Stimulated activated CD8-positive, alpha-beta memory T cell treated with anti-CD3 and anti-CD28 coated beads, Interleukin-12 subunit alpha, Interleukin-12 subunit beta, amount 100 ng/mL, for 1 hour (primary cell): Measurements from ENCODE around the gene ZIC5.

ENCODE experiments used
- DNase-seq: peaks from one replicate; pipeline ENCODE4 v3.0.0-alpha.2; 2020; ENCODE audit warnings: low read depth

The ZIC5 gene

DNA sequence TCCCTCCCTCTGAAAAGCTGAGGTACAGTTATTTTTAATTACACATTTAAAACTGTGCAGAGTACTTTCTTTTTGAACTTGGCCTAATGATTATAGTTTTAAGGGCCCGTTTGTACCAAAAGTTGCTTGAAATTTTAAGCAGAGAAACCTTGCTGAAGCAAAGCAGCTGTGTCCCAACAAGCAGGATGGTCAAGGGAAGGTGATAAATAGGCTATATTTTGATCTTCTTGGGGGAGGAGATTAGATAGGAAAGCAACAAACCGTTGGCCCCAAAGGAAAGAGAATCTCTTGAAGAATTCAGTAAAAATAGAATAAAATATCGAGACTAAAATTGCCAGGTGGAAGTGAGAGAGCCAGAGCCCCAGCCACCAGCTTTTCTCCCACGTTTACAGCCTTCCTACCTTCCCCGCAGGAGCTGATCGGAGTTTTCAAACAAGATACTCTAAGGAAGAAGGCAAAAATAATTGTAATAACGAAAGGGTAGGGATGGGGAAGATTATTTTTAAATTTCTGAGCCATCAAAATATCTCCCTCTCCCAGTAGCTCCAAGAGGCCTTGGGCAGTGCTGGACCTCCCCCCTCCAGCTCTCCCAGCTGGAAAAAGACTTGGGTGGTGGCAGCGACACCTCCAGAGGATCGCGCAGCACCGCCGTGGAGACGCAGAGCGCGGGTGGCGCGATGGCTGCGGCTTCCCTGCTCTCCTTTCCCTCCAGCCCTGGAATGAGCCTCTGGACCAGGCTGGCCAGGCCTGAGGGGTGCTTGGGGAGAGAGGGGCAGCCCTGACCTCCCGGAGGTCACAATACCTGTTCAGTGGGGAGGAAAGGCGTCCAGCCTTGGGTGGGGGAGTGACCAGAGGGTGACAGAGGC, 15.8 kb upstream of the ZIC5 start:
- no peak for DNase-seq

DNA sequence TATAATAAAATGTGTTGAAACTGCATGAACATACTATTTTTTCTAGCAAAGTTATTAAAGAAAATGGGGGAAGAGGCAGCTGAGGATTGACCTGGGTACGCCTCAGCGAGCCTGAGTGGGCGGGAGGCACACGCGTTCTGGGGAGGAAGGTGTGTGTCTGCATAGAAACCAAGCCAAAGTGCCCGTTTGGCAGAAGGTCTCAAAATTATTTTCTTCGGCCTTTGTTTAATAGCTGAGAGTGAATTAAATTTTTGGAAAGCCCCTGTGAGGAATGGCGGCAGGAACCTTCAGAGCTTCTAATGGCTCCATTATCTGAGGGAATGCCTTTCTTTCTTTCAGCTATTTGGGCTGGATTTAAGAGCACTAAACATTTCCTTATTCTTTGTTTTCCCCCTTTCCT, 15.2 kb upstream of the ZIC5 start:
- DNase-seq = no peak

DNA sequence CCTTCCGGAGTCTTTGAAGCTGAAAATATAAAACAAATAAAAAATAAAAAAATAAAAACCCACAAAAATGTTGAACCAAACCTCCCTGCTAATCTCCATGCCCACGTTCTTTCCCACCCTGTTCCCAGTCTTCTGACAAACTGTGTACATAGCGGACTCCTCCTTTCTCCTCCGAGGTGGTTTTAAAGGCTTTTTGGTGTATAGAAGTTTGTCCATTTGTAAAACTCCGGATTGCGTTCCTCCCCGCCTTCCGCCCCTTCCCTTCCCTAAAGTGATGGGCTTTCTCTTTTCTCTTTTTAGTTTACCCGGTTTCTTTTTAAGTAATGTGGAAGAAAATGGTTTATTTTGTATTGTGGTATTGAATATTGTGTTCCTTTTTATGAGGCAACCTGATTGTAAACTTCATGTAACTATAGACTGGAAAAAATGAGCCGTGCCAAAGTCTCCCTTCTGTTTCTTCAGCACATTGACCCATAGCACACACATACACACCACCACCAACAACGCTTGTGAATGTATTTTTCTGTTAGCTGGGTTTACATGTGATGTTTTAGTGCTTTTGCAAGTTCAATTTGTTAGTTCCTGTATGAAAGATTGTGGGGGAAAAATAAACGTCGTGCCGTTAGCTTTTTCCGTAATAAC, 14.4 kb upstream of the ZIC5 start:
- DNase-seq = no peak

DNA sequence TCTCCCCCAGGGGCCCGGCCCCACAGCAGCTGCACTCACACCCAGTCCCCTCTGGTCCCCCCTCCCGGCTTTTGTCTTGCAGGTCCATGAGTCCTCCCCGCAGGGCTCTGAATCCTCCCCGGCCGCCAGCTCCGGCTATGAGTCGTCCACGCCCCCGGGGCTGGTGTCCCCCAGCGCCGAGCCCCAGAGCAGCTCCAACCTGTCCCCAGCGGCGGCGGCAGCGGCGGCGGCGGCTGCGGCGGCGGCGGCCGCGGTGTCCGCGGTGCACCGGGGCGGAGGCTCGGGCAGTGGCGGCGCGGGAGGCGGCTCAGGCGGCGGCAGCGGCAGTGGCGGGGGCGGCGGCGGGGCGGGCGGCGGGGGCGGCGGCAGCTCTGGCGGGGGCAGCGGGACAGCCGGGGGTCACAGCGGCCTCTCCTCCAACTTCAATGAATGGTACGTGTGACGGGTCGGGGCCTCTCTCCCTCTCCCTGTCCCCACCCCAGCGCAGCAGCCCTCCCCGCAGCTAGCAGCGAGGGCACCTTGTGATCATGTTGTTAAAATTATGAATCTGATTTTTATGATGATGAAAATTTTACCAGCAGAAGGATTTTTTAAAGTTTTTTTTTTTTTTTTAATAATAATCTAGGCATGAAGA, 13.8 kb upstream of the ZIC5 start:
- no peak for DNase-seq

DNA sequence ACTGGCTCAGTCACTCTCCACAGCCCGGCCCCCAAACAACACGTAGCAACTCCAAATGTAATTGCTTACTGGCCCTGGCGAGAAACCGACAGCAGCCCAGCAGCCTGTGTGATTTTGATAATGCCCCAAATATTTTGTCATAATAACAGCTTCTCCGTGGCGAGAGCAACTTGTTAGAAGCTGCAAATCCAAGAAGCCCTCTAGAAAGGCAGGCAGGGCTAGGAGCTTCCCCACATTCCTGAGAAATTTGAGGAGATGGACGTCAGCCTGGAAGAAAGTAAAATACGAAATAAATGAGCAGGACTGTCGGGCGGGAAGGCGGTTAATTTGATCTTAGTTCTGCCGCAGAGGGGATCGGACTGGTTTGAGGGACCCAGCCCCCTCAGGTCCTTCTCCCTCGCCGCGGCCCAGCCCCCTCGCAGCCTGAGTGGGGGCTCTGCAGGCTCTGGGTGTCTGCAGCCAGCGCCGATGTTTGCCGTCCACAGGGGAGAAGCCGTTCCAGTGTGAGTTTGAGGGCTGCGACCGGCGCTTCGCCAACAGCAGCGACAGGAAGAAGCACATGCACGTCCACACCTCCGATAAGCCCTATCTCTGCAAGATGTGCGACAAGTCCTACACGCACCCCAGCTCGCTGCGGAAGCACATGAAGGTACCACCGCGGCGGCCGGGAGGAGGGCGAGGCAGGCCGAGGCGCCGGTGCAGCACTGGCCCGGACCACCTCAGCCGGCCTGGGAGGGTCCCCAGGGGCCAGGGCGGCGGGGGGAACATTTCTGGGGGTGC, 13.1 kb upstream of the ZIC5 start:
- no peak for DNase-seq

DNA sequence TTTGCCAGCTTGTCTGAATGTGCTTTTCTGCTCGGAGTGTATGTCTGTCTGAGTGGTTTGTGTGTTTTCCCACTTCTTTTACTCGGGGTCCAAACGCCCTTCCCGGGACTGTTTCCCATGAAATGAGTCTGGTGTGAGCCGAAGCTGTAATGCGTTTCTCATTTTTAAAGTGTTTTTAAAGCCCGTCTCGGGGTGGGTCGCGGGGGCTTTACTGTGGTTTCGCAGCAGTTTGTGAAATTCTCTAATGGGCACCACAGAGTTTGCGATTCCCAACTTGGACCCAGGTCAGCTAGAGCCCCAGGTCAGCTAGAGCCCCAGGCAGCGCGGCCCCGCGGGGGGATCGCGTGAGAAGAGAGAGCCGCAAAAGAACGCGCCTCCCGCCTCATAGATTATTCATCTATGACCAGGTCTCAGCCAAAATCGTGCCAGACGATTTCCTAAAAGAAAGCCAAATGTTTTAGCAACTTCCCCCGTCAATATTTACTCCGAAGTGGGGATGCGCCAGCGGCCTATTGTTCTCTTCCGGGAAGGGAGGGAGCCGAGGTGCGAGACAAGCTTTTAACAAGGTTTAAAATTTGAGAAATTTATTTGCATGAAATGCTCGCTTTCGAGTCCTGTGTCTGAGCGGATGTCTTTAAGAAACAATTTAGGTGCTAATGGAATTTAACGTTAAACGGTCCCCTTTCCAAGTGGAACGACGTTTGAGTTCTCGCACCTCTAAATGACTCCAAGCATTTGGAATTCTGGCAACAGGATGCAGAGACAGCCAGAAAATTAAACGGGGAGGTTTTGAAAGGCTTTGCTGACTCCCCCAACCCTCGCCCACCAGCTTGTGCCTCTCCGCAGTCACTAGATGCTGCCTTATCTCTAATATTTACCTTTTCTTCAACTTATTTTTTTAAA, 12.2 kb upstream of the ZIC5 start:
- DNase-seq = no peak

DNA sequence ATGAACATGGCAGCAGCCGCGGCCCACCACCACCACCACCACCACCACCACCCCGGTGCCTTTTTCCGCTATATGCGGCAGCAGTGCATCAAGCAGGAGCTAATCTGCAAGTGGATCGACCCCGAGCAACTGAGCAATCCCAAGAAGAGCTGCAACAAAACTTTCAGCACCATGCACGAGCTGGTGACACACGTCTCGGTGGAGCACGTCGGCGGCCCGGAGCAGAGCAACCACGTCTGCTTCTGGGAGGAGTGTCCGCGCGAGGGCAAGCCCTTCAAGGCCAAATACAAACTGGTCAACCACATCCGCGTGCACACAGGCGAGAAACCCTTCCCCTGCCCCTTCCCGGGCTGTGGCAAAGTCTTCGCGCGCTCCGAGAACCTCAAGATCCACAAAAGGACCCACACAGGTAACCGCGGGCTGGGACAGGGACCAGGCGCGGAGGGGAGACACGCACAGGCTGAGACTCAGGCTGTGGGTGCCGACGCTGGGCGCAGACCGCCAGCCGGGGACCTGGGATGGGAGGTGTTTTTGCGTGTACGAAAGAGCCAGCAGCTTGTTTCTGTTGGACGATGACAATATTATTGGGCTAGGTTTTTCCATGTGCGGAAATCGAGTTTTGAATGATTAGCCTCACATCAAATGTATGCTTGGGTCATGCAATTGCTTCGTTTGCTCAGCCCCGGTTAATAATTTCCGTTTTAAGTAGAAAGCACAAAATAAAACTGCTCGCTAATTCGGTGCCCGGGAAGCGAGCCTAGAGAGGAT, 11.3 kb upstream of the ZIC5 start:
- no peak for DNase-seq

DNA sequence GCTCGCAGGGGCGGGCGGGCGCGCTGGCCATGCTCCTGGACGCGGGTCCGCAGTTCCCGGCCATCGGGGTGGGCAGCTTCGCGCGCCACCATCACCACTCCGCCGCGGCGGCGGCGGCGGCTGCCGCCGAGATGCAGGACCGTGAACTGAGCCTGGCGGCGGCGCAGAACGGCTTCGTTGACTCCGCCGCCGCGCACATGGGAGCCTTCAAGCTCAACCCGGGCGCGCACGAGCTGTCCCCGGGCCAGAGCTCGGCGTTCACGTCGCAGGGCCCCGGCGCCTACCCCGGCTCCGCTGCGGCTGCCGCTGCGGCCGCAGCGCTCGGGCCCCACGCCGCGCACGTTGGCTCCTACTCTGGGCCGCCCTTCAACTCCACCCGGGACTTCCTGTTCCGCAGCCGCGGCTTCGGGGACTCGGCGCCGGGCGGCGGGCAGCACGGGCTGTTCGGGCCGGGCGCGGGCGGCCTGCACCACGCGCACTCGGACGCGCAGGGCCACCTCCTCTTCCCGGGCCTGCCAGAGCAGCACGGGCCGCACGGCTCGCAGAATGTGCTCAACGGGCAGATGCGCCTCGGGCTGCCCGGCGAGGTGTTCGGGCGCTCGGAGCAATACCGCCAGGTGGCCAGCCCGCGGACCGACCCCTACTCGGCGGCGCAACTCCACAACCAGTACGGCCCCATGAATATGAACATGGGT, 10.6 kb upstream of the ZIC5 start:
- DNase-seq = no peak

DNA sequence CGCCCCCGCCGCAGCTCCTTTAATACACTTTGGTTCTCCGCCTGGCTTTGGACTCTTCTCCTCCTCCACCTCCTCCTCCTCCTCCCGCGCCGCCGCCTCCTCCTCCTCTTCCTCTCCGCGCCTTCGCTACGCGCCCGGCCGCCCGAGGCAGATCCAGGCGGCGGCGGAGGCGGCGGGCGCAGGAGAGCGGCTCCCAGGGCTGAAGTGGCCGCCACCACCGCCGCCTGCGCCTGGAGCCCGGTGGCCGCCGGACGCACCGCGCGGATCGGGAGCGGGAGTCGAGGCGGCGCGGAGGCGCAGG, 10.1 kb upstream of the ZIC5 start, which contains the start of gene ZIC2:
ZIC2 (plus strand) TSS at position 50 of the 301 bp plus-strand sequence. CDS start 281 bp downstream, outside the sequence.
- DNase-seq = no peak

DNA sequence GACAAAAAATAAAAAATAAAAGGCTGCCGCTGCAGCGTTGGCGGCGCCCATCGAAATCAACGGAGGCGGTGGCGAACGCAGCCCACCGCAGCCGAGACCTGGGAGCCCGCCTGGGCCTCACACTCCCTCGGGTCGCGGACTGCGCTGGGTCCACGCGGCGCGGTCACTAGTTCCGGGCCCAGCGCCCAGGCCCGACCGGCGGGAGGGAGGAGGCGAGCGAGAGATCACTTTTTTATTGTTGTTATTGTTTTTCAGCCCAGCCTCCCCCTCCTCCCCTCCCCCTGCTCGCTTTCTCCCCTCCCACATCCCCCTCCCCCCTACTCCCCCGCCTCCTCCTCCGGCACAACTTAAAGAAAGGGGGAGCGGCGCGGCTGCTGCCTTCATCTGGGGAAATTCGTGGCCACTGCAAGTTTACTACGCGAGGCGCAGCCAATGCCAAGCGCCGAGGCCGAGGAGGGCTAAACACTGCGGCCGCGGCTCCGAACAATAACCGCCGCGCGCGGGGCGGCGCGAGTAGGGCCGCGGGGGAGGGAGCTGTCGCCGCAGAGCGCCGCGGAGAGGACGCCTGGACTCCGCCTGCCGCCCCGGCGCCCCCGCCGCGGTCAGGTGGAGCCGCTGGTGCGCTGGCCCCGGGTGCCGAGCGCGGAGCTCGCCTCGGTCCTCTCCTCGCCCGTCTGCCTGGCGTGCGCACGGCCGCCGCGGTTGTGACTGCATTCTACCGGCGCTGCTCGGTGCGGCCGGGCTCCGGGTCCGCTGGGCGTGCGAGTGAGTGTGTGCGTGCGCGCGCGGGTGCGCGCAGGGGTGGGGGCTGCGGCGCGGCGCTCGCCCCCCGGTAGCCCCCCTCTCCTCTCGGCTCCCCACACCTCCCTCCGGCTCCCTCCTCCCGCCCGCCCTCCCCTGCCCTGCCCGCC, 9.5 kb upstream of the ZIC5 start:
- no peak for DNase-seq

DNA sequence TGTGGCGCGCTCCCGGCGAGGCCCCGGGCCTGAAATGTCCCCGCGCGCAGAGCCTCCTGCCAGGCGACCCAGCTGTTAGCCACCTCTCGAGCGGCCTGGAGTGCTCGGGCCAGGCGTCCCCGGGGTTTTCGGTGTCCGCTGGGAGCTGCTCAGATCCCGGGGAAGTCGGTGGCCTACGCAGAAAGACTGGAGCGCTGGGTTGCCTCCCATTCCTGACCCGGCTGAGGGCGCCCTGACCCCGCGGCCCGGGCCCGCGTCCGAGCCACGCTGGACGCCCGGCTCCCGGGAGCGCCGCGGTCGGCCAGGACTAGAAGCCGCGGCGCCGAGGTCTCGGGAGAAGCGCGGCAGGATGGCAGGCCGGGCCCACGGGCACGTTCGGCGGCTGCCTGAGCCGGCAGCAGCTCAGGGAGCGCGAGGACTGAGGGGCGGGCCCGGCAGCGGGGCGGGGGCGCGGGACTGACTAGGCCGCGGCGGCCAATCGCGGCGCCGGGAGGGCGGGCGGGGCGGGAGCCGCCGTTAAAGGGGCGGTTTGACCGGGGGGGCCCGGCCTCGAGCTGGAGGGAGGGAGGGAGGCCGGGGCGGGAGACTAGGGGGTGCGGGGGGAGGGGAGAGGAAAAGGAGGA, 8.7 kb upstream of the ZIC5 start:
- DNase-seq = peak; percentile 32

DNA sequence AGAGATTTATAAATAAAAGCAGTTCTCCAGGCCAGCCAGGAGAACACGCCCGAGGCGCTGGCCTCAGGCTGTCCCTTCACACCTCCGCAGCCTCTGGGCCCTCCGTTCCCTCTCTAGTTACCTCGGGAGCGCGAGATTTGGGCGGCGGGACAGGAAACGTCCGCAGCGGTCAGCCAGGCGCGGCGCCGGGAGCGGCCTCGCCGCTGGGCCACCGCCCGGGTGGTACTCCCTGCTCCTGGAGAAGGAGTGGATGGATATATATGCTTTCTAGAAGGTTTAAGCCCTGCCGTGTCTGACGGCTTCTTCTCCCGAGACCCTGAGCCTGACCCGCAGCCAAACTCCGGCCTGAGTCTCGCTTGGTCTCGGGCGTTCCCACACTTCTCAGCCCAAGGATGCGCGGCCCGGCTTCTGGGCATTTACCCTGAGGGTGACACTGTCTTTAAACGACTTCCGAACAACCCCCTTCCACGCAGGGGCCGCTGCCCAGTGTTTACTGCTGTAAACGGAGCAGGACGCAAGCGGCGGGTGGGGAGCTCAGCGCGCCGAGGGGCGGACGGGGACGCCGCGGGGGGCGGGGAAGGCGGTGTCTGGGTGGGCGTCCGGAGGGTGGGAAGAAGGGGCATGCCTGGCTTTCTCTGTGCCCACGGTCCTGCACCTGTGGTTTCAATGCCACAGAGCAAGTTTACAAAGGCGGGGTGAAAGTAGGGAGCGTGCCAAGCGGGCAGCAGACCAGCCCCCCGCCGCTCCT, 8.1 kb upstream of the ZIC5 start:
- no peak for DNase-seq

DNA sequence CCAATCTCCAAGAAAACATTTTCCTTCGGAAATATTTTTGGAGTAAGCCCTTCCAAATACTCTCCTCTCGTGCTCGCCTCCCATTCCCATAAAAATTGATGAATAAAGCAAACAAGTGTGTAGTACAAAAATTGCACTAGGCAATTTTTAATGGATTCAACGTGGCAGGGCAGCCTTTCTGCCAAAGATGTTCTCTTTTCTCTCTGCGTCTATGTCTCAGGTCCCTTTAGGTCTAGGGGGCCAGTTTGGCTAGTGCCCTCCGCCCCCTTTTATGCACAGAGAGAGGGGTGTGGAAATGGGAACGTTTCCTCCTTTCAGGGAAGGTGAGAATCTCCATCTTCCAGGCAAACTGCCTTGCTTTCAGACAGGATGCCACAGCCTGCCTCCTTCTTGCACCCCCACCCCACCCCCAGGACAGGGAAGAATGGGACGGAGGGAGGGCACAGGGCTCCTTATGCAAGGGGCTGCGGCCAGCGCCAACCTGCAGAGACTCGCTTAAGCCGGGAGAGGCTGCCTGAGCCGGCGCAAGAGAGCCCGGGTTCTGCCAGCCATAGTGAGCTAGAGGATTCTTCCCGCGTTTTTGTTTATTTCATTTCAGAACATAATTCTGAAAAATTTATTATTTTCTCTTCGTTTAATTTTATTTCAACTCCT, 7.4 kb upstream of the ZIC5 start:
- DNase-seq = no peak

DNA sequence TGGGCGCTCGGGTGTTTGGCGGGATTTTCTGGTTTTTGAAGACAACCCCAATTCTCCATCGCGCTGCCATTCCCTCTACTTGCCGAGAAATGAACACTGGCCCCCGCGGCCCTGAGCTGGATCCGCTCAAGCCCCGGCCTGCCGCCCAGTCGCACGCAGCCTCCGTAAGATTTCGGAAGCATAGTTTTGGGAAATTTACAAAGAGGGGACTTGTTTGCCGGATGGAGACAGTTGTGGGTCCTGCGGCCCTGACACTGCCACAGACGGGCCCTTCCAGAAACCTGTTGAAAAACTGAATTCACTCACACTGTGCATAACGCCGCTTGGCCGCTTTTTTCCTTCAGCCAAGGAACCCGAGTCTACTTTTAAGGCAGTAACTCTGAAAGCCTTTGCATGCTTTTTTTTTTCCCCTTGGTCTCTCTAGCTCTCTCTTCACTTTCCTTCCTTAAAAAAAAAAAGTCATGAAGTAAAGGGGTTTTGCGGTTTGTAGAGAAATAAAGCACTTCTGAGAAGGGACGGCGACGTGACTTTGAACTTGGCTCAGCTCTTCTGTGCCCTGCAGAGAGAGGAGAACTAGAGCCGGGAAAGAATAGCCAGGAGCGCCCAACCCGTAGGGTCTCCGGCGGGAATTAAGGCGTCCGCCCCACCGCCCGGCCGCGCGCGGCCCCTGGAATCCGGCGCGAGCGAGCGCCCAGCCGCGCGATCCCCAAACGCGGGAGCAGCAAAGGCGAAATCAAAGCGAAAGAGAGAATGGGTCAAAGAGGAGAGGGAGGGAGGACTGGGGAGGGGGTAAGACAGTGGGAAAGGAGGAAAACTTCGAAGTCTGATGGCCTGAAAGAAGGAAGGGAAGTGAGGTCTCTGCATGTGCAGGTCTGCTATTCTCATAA, 6.6 kb upstream of the ZIC5 start:
- DNase-seq = no peak

DNA sequence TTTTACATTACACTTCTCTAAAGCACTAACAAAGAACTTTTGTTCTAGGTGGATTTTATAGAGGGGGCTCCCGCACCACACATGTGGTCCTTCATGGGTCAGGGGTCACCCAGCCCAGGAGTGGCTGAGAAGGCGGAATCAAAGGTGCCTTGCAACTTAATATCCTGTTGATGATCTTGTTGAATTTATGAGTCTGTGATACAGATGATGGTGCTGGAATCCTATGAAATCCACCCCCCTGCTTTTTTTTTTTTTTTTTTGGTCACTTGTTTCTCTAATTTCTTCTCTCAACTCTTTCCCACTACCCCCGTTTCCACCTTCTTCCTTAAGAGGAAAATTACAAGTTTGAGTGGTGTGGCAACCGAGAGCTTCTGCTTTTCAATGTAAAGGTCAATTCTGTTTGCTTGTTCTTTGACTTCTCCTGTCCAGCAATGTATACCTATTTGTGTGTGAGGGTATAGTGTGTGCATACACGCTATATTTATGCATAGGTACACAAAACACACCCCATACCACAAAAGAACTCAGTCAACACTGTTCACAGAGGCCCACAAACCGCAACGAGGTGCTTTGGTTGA, 5.9 kb upstream of the ZIC5 start:
- DNase-seq = no peak

DNA sequence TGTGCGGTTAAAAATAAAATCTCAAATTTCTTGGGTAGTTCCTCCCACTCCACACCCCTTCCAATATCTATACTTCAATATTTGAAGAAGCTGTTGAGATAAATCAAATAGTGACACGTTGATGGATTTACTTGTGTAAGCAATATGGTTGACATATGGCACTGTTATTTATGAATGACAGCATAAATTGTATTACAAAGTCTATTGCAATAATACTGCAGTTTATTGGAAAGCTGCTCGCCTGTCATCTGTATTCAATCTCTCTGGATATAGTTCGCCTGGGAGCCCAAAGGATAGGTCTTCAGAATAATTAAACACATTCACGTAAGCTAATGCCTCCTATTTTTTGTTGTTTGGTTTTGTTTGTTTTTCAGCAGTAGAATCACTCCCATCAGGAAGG, 5.0 kb upstream of the ZIC5 start:
- no peak for DNase-seq
